GM21786 (cell line): Measurements from ENCODE around the gene DOCK1.

Experiments used
- ATAC-seq: cut with Tn5 transposase; IDR thresholded peaks from one replicate; pipeline ENCODE4 v1.9.1; 2021; ENCODE audit not compliant: unreplicated experiment

DOCK1 gene

GRCh38 chr10:127374074-127374680 is 468.9 kb downstream of the DOCK1 start:
- ATAC-seq: no peak

GRCh38 chr10:127374901-127375300 is 469.7 kb downstream of the DOCK1 start:
- ATAC-seq: no peak

DNA sequence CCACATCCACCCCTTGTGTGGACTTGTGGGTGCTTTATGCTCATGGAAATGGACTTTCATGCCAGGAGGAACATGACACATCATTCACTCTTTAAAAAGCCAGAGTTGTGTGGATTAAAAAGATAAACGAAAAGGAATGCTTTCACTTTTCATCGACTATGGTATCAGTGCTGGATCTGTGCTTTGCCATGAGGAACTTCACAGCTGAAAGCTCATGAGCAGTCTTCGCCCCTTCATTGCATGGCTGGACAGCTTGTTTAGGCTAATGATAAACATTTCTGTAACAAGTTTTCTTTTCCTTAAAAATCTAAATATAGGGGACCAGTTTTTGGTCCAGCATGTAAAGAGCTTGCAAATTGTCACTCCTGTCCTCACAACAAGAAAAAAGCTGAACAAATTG is 470.2 kb downstream of the DOCK1 start:
- no peak for ATAC-seq

- ATAC-seq: no peak
Observed at GRCh38 chr10:127376071-127376470, 470.8 kb downstream of the DOCK1 start.

GRCh38 chr10:127378628-127379027 is 473.4 kb downstream of the DOCK1 start:
- ATAC-seq: no peak

DNA sequence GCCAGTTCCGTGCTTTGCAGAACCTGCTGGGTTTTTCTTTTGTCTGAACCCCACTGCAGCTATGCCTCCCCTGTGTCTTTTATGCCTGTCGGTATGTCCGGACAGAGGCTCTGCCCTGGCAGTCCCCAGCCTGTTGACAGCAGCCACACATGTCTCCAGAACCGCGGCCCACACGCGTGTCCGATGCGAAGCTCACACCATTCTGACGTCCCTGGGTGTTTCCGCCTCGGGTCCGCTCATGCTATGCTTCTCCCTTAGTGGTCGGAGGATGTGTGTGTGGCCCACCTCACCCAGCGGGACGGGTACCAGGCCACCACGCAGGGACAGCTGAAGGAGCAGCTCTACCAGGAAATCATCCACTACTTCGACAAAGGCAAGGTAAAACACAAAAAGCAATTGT is 479.3 kb downstream of the DOCK1 start:
- no peak for ATAC-seq

- ATAC-seq: no peak
Observed at GRCh38 chr10:127385066-127385465, 479.8 kb downstream of the DOCK1 start.

GRCh38 chr10:127386606-127387327 is 481.5 kb downstream of the DOCK1 start:
- no peak for ATAC-seq

DNA sequence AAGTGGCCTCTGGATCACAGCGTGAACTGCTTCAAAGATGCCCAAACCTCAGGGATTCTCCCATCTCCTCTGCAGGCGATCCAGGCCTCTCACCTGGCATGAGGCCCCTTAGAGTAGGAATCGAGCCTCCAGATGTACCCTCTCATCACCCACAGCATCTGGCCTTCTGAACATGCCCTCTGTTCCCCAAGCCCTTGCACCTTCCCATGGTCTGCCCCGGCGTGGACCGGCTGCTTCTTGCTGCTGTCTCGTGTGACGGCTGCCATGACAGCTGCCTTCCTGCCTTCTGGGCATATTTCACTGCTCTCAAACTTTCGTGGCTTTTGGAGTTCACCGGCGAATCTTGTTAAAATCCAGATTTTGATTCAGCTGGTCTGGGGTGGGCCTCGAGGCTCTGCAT is 486.6 kb downstream of the DOCK1 start:
- ATAC-seq: no peak

GRCh38 chr10:127392351-127393235 is 487.4 kb downstream of the DOCK1 start:
- no peak for ATAC-seq

DNA sequence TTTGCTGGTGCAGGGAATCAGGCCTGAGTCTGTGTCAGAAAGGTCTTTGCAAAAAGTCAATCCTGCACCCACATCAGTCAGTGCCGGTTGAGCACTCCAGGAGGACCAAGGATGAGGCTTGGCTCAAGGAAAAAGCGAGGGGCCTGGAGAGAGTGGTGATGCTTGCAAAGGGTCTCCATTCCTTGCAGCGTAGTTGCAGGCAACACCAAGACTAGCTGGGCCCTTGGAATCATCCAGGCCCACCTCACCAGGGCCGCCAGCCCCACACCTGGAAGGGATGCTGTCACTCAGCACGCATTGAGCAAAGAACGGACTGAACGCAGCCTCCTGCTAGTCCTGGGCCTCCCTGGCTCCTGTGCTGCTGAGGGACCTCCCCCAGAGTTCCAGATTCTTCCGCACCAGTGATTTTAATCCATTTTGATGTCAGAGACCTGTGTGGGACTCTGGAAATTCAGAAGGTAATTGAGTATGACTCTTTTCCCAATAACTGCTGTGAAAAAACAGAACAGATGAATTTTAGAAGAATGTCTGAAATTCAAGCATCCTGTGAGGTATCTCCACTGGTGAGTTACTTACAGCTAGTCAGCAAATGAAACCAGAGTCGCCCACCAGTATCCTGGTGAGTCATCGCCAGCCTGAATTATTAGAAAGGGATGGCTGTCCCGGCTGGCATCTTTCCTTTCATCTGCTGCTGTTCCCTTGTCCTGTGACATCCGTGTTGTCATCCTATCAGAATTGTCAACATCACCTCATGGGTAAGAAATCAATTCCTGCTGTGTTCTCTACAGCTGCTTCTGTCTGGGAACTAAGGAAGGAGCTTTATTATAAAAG is 493.1 kb downstream of the DOCK1 start:
- ATAC-seq: no peak

DNA sequence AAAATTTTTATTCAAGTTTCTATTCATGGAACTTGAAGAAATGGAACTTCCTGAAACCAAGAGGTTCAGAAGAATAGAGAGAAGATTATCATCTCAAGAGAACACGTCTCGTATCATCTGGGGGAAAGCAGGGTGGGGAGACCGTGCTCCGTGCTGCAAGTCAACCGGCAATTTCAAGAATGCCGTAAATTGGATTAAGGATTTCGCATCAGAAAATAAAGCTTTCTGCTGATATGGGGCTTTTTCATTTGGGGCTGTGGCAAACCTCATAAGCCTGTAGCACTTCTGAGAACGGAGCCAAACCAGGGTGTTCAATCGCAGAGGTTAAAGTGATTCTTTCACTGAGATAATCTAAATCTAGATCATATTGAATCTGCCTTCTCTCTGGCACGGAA is 493.7 kb downstream of the DOCK1 start:
- ATAC-seq: no peak

DNA sequence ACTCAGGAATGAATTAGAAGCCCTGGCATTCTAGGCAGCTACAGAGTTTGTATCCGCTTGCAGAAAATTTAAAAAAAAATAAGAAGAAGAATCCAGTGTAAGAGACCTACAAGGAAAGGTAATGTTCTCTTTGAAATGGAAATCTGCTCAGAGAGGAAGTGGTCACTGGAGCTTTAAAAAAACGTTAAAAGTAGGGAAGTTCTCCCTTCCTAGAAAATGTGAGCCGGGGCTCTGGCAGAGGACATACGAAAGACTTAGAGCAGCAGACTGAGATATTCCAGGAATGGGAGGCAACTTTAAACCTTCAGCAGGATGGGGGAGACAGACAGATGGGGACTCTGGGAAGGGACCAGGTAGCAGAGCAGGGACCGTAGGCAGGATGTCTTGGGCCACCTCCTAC is 494.4 kb downstream of the DOCK1 start:
- ATAC-seq: no peak

GRCh38 chr10:127400216-127400615 is 495.0 kb downstream of the DOCK1 start:
- no peak for ATAC-seq

GRCh38 chr10:127402596-127403409 is 497.6 kb downstream of the DOCK1 start:
- no peak for ATAC-seq

- ATAC-seq: no peak
Observed at GRCh38 chr10:127405221-127405620, 500.0 kb downstream of the DOCK1 start.

DNA sequence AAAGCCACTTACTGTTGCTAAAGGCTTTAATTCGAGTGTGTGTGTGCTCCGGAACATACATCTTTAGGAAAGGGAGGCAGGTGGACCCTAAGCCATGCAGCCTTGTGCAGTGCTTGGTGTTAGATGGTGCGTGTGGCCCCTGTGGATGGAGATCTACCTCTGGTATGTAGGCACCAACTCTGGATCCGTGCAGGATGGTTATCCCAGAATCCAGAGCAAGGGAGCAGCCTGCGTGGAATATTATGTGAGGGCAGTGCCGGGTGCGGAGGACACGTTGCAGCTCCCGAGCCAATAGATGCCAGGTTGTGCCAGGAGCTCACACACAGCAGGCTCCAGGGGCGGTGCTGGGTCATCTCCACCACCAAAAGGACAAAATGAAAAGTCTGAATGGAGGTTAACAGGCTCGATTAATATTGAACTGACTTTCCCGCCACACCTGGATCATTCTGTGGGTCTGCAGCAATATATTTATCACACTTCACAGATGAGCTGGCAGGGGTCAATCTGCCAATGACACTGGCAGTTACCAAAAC is 500.9 kb downstream of the DOCK1 start:
- ATAC-seq: no peak

- no peak for ATAC-seq
Observed at GRCh38 chr10:127407551-127407950, 502.3 kb downstream of the DOCK1 start.

- ATAC-seq: no peak
Observed at GRCh38 chr10:127408112-127408710, 503.0 kb downstream of the DOCK1 start.
